K562 (cell line): ENCODE data around the gene TMOD2. TPM values are rescaled to one million over a fixed set of nuclear protein-coding genes. Genes with fewer than 3 reads are reported as not detected.

ENCODE experiments used
- ATAC-seq: fragments of 200-7000 bp; cut with Tn5 transposase; 3 replicates; pipeline ENCODE4 v1.9.1; 2020; ENCODE audit warnings: moderate library complexity
- BruUV-seq: library from RNA; stranded (reverse); fragments of 400-500 nt; replicated peaks from 2 replicates; lab custom pipeline; 2021; lab: Mats Ljungman, UMichigan
- CTCF ChIA-PET: fragments of 300-600 bp; formaldehyde crosslinking; extraction: SDS; loops from one replicate; lab custom pipeline; 2021; ENCODE audit warnings: low intra/inter-chr PET ratio; lab: Yijun Ruan, JAX
- POLR2A ChIA-PET: fragments of 300-600, 350-650 bp; sonication (Branson Sonifier 250); formaldehyde crosslinking; extraction: SDS; loops from one replicate; lab custom pipeline; 2021; ENCODE audit warnings: antibody characterized with exemption, inconsistent platforms; lab: Yijun Ruan, JAX
- DNase-seq, 4 experiments: peaks; one replicate each; pipeline versions ENCODE4 v3.0.0 to v3.0.0-alpha.2; 2011 to 2018; ENCODE audit warnings: low spot score in 3 of 4, mixed read lengths in 3 of 4; ENCODE audit errors: extremely low read depth in 1 of 4
- FAIRE-seq: peaks from 2 replicates; lab custom pipeline; 2011; peaks lifted over from hg19 to GRCh38; lab: Jason Lieb, UNC
- H2AFZ ChIP-seq: 2 replicates; pipeline ENCODE4 v1.6.0; 2011; ENCODE audit warnings: low read depth, low read length, control low read depth, inconsistent platforms
- H3K27ac ChIP-seq: fragments of 200-600 bp; 3 replicates; pipeline ENCODE4 v1.8.0; 2011; ENCODE audit warnings: low read depth, mild to moderate bottlenecking, control low read depth, inconsistent platforms, low read length, moderate library complexity, mixed read lengths; ENCODE audit errors: extremely low read depth
- H3K27me3 ChIP-seq, 2 experiments: fragments of 300-600 bp in 1 of 2; 2 replicates in 1 of 2; 3 replicates in 1 of 2; pipeline versions ENCODE4 v1.6.0 to v1.8.0; 2011; ENCODE audit warnings: inconsistent platforms in 2 of 2, low read length in 2 of 2, mild to moderate bottlenecking in 1 of 2, mixed read lengths in 1 of 2, moderate library complexity in 1 of 2; ENCODE audit not compliant: control insufficient read depth in 2 of 2, insufficient read depth in 2 of 2
- H3K36me3 ChIP-seq: fragments of 300-600 bp; 3 replicates; pipeline ENCODE4 v1.8.0; 2011; ENCODE audit warnings: mild to moderate bottlenecking, low read length, inconsistent platforms; ENCODE audit not compliant: control insufficient read depth, insufficient read depth
- H3K4me1 ChIP-seq, 2 experiments: fragments of 200-600 bp in 1 of 2; replicated peaks in 1 of 2; 2 replicates in 1 of 2; 3 replicates in 1 of 2; pipeline versions ENCODE4 v1.5.1 to v1.8.0; 2011; ENCODE audit warnings: inconsistent platforms in 2 of 2, low read length in 2 of 2, mild to moderate bottlenecking in 1 of 2, mixed read lengths in 1 of 2, moderate library complexity in 1 of 2; ENCODE audit not compliant: control insufficient read depth in 2 of 2, insufficient read depth in 2 of 2
- H3K4me2 ChIP-seq: 2 replicates; pipeline ENCODE4 v1.6.1; 2011; ENCODE audit warnings: low read length, control low read depth, inconsistent platforms, mixed read lengths; ENCODE audit not compliant: insufficient read depth
- H3K4me3 ChIP-seq: fragments of 200-600 bp; sonication (generic), shearing (Covaris generic); 2 replicates; pipeline ENCODE4 v1.5.1; 2016; ENCODE audit warnings: control low read depth, inconsistent platforms
- H3K79me2 ChIP-seq: fragments of 200-600 bp; 3 replicates; pipeline ENCODE4 v1.8.0; 2011; ENCODE audit warnings: low read length, inconsistent platforms; ENCODE audit not compliant: control insufficient read depth, insufficient read depth
- H3K9ac ChIP-seq, 2 experiments: 2 replicates each; pipeline versions ENCODE4 v1.6.0 to v1.6.1; 2011; ENCODE audit warnings: low read depth in 2 of 2, low read length in 2 of 2, control low read depth in 1 of 2, inconsistent platforms in 1 of 2, mild to moderate bottlenecking in 1 of 2, mixed read lengths in 1 of 2; ENCODE audit not compliant: insufficient read depth in 1 of 2
- H3K9me1 ChIP-seq: one replicate; pipeline ENCODE4 v1.6.0; 2011; ENCODE audit warnings: inconsistent platforms, mild to moderate bottlenecking, low read length, moderate library complexity; ENCODE audit not compliant: control insufficient read depth, insufficient read depth
- H3K9me3 ChIP-seq: replicated peaks from 2 replicates; pipeline ENCODE4 v1.5.1; 2011; ENCODE audit warnings: low read depth, low read length, inconsistent platforms; ENCODE audit not compliant: control insufficient read depth, insufficient read depth
- H4K20me1 ChIP-seq: replicated peaks from 2 replicates; pipeline ENCODE4 v1.6.1; 2011; ENCODE audit warnings: low read length, inconsistent platforms, mixed read lengths; ENCODE audit not compliant: control insufficient read depth, insufficient read depth
- ARID2 ChIP-seq: fragments of 450-650 bp; IDR thresholded peaks from 2 replicates; pipeline ENCODE4 v1.6.1; 2017; ENCODE audit warnings: antibody characterized with exemption, mild to moderate bottlenecking
- ELF1 ChIP-seq: fragments of 200-800 bp; sonication (Bioruptor generic); IDR thresholded peaks from 2 replicates; pipeline ENCODE4 v1.6.1; 2016; ENCODE audit warnings: missing genetic modification characterization, missing compliant biosample characterization
- EZH2 ChIP-seq: IDR thresholded peaks from 2 replicates; pipeline ENCODE4 v1.6.1; 2012; ENCODE audit warnings: low read depth, mild to moderate bottlenecking, inconsistent platforms, low read length, borderline replicate concordance
- FOXM1 ChIP-seq, 2 experiments: fragments of 450-650 bp in 1 of 2; sonication (generic) in 1 of 2; formaldehyde crosslinking in 1 of 2; IDR thresholded peaks; 2 replicates each; pipeline versions ENCODE4 v1.6.1 to v1.9.0; 2017 to 2022; ENCODE audit warnings: low read depth in 2 of 2, mild to moderate bottlenecking in 2 of 2, missing genetic modification reagents in 1 of 2, moderate library complexity in 1 of 2
- GATAD2B ChIP-seq: fragments of 450-650 bp; IDR thresholded peaks from 2 replicates; pipeline ENCODE4 v1.6.1; 2017; ENCODE audit warnings: mild to moderate bottlenecking, borderline replicate concordance
- GMEB1 ChIP-seq: fragments of 250-450 bp; sonication (Bioruptor Pico); IDR thresholded peaks from 2 replicates; pipeline ENCODE4 v1.4.0; 2020; ENCODE audit warnings: mild to moderate bottlenecking
- JUND ChIP-seq, 2 experiments: IDR thresholded peaks; 2 replicates in 1 of 2; 3 replicates in 1 of 2; pipeline ENCODE4 v1.6.1; 2011; ENCODE audit warnings: borderline replicate concordance in 2 of 2, low read depth in 2 of 2, low read length in 2 of 2, improper control_type of control experiment in 1 of 2, missing biosample characterization in 1 of 2, missing genetic modification characterization in 1 of 2, missing genetic modification reagents in 1 of 2
- MAZ ChIP-seq, 2 experiments: fragments of 450-650 bp in 1 of 2; sonication (generic) in 1 of 2; formaldehyde crosslinking; IDR thresholded peaks in 1 of 2; conservative IDR thresholded peaks in 1 of 2; 2 replicates each; pipeline versions ENCODE4 v1.4.0 to v1.5.0; 2020; ENCODE audit warnings: mild to moderate bottlenecking in 1 of 2, missing genetic modification reagents in 1 of 2
- MCM3 ChIP-seq: fragments of 450-650 bp; IDR thresholded peaks from 2 replicates; pipeline ENCODE4 v1.6.1; 2016
- NONO ChIP-seq, 2 experiments: fragments of 200-400 bp in 1 of 2; fragments of 450-650 bp in 1 of 2; formaldehyde crosslinking in 1 of 2; IDR thresholded peaks; 2 replicates each; pipeline ENCODE4 v1.6.1; 2017; ENCODE audit warnings: low read depth in 2 of 2, mild to moderate bottlenecking in 2 of 2, moderate library complexity in 2 of 2, low read length in 1 of 2
- NR2F6 ChIP-seq: fragments of 450-650 bp; formaldehyde crosslinking; IDR thresholded peaks from 2 replicates; pipeline ENCODE4 v1.4.0; 2020; ENCODE audit warnings: mild to moderate bottlenecking
- PHTF2 ChIP-seq: fragments of 250-450 bp; sonication (Bioruptor Pico); IDR thresholded peaks from 2 replicates; pipeline ENCODE4 v1.5.0; 2021; ENCODE audit warnings: mild to moderate bottlenecking
- ZBTB43 ChIP-seq: sonication (generic); formaldehyde crosslinking; IDR thresholded peaks from 2 replicates; pipeline ENCODE4 v1.8.0; 2023; ENCODE audit warnings: mild to moderate bottlenecking, missing genetic modification reagents
- ZFP1 ChIP-seq: fragments of 450-650 bp; formaldehyde crosslinking; IDR thresholded peaks from 2 replicates; pipeline ENCODE4 v1.4.0; 2020; ENCODE audit warnings: mild to moderate bottlenecking, mixed read lengths
- ZNF133 ChIP-seq: fragments of 250-450 bp; sonication (Bioruptor Pico); IDR thresholded peaks from 2 replicates; pipeline ENCODE4 v1.4.0; 2020; ENCODE audit warnings: mild to moderate bottlenecking
- ZNF140 ChIP-seq: fragments of 250-450 bp; sonication (Bioruptor Pico); IDR thresholded peaks from 2 replicates; pipeline ENCODE4 v1.8.0; 2021; ENCODE audit warnings: moderate library complexity, mild to moderate bottlenecking, inconsistent platforms
- WGBS: fragments of 100-300 bp; shearing (Covaris generic); methylation state at CpG from one replicate; pipeline ENCODE4 v1.1.6; 2016; ENCODE audit warnings: low coverage, mixed read lengths; ENCODE audit not compliant: insufficient coverage; ENCODE audit errors: missing lambda C conversion rate; 5-methylcytosine and 5-hydroxymethylcytosine counted together
- in situ Hi-C: fragments of 300-500 bp; cut with MboI; formaldehyde crosslinking; loops from 4 replicates; pipeline ENCODE4 v1.15.0; 2018; ENCODE audit warnings: inconsistent platforms, mixed read lengths
- intact Hi-C: fragments of 100-400 bp; cut with micrococcal nuclease; formaldehyde crosslinking; loops from 2 replicates; pipeline ENCODE4 v1.14.2; 2022
- polyA plus RNA-seq, 8 experiments: library from polyadenylated mRNA; depleted of rRNA in 4 of 8; stranded (reverse) in 5 of 8; unstranded in 3 of 8; fragments of >200 nt; fragmentation: Nextera tagmentation in 2 of 8; fragmentation: Illumina TruSeq in 1 of 8; extraction: Ambion mirVana in 2 of 8; extraction: Trizol in 1 of 8; gene quantifications; 2 replicates each; pipeline versions ENCODE4 v1.2.1 to v1.2.3, GENCODE V29; 2011 to 2014; ENCODE audit warnings: inconsistent platforms in 1 of 8, missing spikeins in 1 of 8
- total RNA-seq, 7 experiments: library from RNA; depleted of rRNA in 6 of 7; stranded (reverse); fragments of >200 nt in 6 of 7; fragmentation: Illumina TruSeq in 2 of 7; extraction: Trizol in 2 of 7; gene quantifications; 2 replicates each; pipeline versions ENCODE4 v1.2.1 to v1.2.3, GENCODE V29; 2011 to 2021; ENCODE audit warnings: low replicate concordance in 1 of 7

The TMOD2 gene
- total and polyA plus RNA-seq, 9 of the 15 experiments (the other 6 are each of a cell fraction or from before 2014, with no cell fraction given) = 0.49 to 3.8 (median 3.0) TPM

- TF ChIP-seq ARID2 (0 out of 2 replicates have a peak, but pooled peaks have one; percentile 48), JUND (IDR thresholded peaks at IDR 0.05; ENCODE audit: borderline replicate concordance, low read depth, low read length) (no peak), JUND (tag; IDR thresholded peaks at IDR 0.05; ENCODE audit: borderline replicate concordance, low read depth, low read length) (peak; percentile 67; the same call in 2 of the 3 replicates), FOXM1 (IDR thresholded peaks at IDR 0.05; ENCODE audit: low read depth) (no peak), FOXM1 (CRISPR knock-in tag; IDR thresholded peaks at IDR 0.05; ENCODE audit: low read depth) (no peak), NR2F6 (CRISPR knock-in tag) (no peak)
- TF ChIP-seq, all 486 proteins: peak for 15
These were observed 24.1 kb upstream of the TMOD2 start (continued) for GRCh38 chr15:51727141-51727897.

GRCh38 chr15:51731549-51732267, 19.7 kb upstream of the TMOD2 start:
- H3K27me3 ChIP-seq = no peaks in the 10 kb centered on the region
- FAIRE-seq (no peak), ATAC-seq (peak; percentile 7), DNase-seq (peak in 1 of 4 experiments; percentile 21)
- no peak overlapping the region for H3K4me3 ChIP-seq
- H3K4me2 ChIP-seq = peak overlapping the region; percentile 47
- H3K9me3 ChIP-seq = no peaks in the 10 kb centered on the region
- ChIA-PET POLR2A (interaction anchor here (1.3 kb wide), 1 partner anchor 9 kb away, joined by 3 read pairs; no protein-coding TSS in a partner anchor), CTCF (no interaction called here)
- no peaks in the 10 kb centered on the region for H4K20me1 ChIP-seq
- H3K36me3 ChIP-seq = peaks cover 4% of the 10 kb centered on the region; the same call in 1 of the 3 replicates
- H3K4me1 ChIP-seq = peaks cover 7 to 49% of the 10 kb centered on the region in 2 experiments
- peaks cover 22% of the 10 kb centered on the region for H3K79me2 ChIP-seq
- in situ Hi-C loops (no loop called here), intact Hi-C loops (no loop called here)
- no TSS peak for BruUV-seq
- H3K27ac ChIP-seq = peak overlapping the region; percentile 49; the same call in 2 of the 3 replicates
- H2AFZ ChIP-seq = peak overlapping the region; percentile 69; the same call in 1 of the 2 replicates
- WGBS = 32% methylated on average over 5 of the region's 5 CpGs
- no peaks in the 10 kb centered on the region for H3K9me1 ChIP-seq
- peak overlapping the region; percentile 19 to 67; a peak in 2 of 4 replicates for H3K9ac ChIP-seq
- TF ChIP-seq ZFP1 (CRISPR knock-in tag) = no peak
- no peak for TF ChIP-seq MCM3
- no peak for TF ChIP-seq ZNF140 (CRISPR knock-in tag)
- TF ChIP-seq PHTF2 (CRISPR knock-in tag) = no peak
- TF ChIP-seq NONO (IDR thresholded peaks at IDR 0.05; ENCODE audit: low read depth in 2 of 2, low read length in 1 of 2) = no peak
- TF ChIP-seq ZBTB43 = no peak
- no peak for TF ChIP-seq ZNF133 (CRISPR knock-in tag)
- TF ChIP-seq EZH2 = no peak
- no peak for TF ChIP-seq GATAD2B
- peak in 1 of 2 experiments; percentile 13; a peak in 1 of 4 replicates for TF ChIP-seq MAZ (CRISPR knock-in tag; conservative IDR thresholded peaks at IDR 0.05 in 1 of 2, IDR thresholded peaks at IDR 0.05 in 1 of 2)
- TF ChIP-seq ELF1 (tag) = 0 out of 2 replicates have a peak, but pooled peaks have one; percentile 5
- TF ChIP-seq GMEB1 (CRISPR knock-in tag) = no peak
